CD4-positive, alpha-beta T cell treated with Interferon gamma for 1 hour (primary cell): ENCODE measurements around the gene MMRN1.

Experiments used
- DNase-seq: peaks from one replicate; pipeline ENCODE4 v3.0.0-alpha.2; 2020

MMRN1 gene, protein sequence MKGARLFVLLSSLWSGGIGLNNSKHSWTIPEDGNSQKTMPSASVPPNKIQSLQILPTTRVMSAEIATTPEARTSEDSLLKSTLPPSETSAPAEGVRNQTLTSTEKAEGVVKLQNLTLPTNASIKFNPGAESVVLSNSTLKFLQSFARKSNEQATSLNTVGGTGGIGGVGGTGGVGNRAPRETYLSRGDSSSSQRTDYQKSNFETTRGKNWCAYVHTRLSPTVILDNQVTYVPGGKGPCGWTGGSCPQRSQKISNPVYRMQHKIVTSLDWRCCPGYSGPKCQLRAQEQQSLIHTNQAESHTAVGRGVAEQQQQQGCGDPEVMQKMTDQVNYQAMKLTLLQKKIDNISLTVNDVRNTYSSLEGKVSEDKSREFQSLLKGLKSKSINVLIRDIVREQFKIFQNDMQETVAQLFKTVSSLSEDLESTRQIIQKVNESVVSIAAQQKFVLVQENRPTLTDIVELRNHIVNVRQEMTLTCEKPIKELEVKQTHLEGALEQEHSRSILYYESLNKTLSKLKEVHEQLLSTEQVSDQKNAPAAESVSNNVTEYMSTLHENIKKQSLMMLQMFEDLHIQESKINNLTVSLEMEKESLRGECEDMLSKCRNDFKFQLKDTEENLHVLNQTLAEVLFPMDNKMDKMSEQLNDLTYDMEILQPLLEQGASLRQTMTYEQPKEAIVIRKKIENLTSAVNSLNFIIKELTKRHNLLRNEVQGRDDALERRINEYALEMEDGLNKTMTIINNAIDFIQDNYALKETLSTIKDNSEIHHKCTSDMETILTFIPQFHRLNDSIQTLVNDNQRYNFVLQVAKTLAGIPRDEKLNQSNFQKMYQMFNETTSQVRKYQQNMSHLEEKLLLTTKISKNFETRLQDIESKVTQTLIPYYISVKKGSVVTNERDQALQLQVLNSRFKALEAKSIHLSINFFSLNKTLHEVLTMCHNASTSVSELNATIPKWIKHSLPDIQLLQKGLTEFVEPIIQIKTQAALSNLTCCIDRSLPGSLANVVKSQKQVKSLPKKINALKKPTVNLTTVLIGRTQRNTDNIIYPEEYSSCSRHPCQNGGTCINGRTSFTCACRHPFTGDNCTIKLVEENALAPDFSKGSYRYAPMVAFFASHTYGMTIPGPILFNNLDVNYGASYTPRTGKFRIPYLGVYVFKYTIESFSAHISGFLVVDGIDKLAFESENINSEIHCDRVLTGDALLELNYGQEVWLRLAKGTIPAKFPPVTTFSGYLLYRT

DNA sequence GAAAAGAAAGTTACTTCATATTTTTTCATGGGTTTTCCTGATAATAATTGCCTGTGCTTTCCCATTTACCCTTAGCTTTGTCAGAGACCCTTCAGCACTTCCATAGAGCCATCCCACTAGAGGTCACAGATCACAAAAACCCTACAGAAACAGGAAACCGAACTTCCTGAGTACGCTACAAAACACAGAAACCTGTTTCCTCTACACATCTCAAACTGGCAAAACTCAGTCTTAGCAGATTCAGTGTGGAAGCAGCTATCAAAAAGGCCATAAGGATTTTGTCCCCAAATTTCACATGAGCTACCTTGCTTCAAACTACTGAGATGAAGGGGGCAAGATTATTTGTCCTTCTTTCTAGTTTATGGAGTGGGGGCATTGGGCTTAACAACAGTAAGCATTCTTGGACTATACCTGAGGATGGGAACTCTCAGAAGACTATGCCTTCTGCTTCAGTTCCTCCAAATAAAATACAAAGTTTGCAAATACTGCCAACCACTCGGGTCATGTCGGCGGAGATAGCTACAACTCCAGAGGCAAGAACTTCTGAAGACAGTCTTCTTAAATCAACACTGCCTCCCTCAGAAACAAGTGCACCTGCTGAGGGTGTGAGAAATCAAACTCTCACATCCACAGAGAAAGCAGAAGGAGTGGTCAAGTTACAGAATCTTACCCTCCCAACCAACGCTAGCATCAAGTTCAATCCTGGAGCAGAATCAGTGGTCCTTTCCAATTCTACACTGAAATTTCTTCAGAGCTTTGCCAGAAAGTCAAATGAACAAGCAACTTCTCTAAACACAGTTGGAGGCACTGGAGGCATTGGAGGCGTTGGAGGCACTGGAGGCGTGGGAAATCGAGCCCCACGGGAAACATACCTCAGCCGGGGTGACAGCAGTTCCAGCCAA lies at the start of gene MMRN1:
Gene MMRN1, plus strand, starts transcription at position 206 of the 902 bp plus-strand sequence. Its CDS starts 118 bp downstream, at position 324.
- no peak for DNase-seq

DNA sequence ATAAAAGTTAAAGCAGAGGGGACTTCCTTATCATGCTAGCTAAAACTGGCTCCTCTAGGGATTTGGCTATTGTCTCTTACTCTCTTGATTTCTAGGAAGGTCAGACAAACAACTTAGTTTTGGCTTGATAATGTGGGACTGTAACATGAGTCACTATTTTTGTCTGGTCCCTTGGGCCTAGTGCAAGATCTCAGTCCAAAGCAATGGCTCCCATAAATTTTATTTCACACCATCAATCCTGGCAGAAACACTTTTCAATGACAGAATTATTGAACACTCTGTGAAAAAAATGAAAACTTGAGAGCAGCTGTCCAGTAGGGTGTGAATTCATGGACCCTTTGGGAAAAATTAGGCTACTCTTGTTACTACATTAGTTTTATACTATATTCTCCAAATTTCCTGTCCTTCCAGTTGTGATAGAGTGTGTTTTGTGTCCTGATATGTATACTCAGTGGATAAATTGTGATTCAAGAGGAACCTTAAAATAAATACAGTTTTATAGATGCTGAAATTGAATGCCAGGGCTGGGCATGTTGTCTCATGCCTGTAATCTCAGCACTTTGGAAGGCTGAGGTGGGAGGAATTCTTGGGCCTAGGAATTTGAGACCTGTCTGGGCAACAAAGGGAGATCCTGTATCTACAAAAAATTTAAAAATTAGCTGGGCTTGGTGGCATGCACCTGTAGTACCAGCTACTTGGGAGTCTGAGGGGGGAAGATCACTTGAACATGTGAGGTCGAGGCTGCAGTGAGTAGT lies 46.9 kb upstream of the MMRN1 start:
- DNase-seq: no peak

DNA sequence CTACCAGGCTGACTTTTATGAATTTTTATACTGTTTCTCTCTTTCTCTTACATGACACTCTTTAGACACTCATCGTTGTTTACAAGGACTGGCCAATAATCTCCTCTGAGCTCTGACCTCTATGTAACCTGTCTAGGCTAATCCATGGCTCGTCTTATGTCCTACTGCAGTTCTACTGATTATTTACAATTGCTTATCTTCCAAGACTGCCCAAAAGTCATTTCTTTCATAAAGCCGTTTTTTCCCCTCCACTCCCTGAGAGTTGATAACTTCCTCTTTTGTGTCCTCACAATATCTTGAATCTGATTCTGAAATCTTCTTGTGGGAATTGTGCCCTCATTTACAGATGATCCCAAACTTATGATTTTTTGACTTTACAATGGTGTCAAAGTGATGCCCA lies 39.4 kb upstream of the MMRN1 start:
- no peak for DNase-seq

DNA sequence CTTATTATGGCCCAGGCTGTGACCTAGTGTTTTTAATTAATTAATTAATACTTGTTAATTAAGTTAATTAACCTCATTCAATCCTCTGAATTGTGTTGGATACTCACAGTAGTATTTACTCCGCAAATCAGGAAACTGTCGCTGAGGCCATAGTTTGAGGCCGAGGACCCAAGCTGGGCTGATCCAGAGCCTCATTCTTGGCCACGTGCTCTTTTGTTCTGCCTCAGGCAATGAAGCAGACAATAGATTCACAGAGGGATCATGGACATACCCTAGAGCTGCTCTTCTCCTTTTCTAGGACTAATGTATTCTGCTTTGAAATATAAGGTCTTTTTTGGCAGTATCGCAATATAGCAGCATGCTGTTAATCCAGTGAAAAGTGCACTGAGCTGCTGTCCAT lies 33.7 kb upstream of the MMRN1 start:
- DNase-seq: no peak

DNA sequence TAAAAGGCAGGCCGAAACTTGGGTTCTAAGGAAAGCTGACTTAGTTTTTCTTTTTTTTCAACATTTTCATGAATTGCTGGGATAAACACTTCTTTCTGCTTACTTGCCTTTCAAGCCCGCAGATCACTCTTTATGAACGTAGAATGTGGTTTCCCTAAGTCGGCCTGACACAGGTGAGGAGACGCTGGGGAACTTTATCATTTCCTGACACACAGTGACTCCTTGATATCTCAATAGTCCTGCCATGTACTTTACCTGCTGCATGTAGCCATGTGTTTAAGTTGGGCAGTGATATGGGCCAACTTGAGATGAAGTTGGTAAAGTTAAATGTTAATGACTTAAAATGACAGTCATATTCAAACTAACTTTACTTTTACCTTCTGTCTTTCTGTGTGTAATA lies 31.1 kb upstream of the MMRN1 start:
- DNase-seq: no peak

DNA sequence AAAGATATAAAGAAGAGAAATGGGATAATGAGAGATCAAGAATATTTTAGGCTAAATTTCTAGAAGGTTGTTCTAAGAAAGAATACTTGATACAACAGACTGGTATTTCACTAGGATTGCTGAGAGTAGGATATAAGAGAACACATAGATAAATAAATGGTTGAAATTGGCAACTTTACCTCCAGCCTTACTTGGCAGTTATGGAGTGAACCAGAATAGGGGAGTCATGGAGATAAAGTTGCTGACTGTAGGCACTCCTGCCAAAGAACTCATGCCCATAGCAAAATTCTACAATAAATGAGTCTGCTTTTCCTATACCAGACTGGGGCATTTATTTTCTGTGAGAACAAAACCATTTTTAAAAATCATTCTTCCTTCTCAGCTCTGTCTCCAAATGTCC lies 26.4 kb upstream of the MMRN1 start:
- DNase-seq: no peak

DNA sequence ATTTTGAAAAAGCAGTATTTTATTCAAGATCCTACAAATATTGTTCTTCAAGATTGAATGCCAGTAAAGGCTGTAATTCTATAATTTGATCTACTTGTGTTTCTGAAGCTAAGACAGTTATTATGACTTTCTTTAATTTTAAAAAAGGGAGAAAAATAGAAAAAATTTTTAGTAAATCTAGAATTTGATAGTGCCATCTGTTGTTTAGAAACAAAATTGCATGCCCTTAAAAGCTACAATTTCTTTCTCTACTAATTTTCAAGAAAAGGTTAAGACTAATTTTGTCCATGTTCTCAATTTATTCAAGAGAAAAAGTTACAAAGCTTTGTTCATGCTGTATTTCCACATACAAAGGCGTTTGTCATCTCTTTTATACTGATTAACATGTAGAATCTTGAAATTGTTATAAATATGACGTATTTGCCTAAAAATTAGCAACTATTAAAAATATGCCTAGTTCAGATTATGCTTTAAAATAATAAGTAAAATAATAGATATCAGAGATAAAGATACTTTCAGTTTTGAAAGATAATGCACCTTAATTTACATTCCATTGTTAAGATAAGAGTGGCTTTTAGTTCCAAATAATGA lies 25.6 kb upstream of the MMRN1 start:
- no peak for DNase-seq

DNA sequence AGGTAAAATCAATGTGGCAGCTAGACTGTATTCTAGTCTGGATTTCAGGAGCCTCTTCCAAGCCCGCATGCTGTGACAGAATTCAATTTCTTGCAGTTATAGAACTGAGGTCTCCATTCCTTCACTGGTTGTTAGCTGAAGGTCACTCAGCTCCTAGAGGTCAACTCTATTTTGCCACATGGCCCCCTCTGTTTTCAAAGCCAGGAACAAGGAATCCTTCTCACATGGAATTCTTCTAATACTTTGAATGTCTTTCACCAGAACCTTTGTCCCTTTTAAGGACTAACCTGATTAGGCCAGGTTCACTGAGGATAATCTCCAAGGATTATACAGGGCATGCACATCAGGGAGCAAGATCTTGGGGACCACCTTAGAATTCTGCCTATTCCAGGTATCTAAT lies 23.4 kb upstream of the MMRN1 start:
- no peak for DNase-seq

DNA sequence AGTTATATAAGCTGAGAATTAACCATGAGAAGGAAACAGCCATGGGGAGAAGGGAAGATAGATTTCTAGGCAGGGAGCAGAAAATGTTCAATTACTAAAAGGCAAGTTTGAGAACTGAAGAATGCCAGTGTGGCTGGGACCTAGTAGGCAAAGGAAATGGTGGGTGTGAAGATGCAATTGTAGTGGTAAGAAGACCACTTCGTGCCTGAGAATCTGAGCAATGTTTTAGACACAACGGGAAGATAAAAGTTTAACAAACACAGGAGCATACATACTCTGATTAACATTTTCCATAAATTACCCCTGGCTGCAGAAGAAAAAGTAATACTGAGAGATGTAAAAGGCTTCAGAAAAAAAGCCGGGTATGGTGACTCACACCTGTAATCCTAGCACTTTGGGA lies 18.1 kb upstream of the MMRN1 start:
- DNase-seq: no peak

DNA sequence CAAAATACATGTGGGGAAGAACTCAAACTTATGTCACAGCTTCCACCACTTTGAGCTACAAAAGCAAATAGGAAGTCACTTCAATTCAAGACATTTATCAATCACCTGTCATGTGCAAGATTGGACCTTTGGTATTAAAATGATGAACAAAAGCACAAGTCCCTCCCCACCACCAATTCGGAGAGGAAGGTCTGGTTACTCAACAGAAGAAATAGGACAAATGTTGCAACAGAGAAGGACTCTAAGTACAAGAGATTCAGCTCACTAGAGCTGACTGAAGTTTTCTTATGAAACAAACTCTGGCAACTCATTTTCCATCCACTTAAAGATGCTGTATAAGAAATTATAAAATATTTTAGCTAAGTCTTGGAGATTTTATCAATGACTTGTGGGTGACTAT lies 16.0 kb upstream of the MMRN1 start:
- DNase-seq: no peak

DNA sequence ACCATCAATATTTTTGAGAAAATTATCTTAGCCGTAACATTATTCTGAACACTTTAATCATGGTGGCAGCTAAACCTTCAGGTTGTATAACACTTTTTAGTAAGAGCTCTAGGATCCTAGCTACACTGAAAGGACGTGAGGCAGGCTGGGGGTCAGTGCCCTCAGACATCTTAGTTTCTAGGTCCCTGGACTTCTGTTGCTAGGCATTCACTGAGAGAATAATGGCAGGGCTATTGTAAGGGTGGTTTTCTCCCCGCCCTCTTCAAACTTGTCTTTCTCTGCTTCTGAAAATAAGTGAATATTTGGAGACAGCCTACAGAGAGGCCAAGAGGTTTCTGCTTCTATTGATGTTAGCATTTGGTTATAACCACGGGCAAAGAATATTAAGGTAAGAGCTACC lies 15.4 kb upstream of the MMRN1 start:
- no peak for DNase-seq

DNA sequence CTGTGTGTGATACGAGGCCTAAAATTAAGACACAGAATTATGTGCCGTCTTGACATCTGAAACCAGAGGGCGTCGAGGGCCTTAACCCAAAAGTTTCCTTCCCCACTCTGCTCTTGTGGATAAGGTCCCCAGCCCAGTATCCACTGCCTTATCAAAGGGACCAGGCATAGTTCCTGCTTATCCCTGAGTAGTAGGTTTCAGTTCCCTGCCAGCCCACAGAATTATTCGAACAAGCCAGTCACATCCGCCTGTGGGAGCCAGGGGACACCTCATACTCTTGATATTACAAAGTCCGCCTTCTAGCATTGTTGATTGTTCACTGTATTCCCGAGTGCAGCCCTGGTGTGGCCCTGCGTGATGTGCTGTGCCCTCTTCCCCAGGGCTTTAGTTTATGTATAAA lies 5.4 kb upstream of the MMRN1 start:
- peak; percentile 11 for DNase-seq

DNA sequence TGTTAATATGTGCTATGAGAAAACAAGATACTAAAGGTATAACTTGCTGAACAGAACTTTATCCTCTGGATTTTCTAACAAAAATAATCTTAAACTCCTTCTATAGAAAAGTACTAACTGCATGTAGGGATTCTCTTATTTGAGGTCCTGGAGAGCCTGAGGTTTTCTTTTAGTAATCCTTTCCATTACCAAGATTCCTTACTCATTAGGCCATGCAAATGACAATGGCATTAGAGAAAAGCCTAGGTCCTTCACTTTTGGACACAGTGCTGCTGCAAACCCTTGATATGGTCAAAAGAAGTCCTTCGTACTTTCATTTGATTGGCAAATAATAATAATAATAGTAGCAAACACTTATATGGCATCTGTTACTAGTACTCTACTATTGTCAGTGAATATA lies 3.2 kb downstream of the MMRN1 start:
- no peak for DNase-seq

DNA sequence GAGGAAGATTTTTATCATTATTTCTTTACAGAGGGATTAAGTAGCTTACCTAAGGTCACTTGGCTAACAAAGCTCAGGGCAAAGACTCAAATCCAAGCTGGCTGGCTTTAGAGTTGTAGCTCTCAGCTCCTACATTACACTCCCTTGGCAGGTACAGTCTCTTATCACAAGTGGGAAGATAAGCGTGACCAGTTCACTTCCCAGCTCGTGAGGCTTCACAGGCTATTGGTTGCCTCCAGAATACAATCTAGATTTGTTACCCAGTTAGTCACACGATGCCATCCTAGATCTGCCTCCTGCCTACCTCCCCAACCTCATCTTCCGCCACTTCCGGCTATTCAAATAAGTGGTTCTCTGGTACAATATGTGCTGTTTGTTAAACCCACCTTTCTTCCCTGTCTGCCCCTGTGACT lies 3.7 kb downstream of the MMRN1 start:
- no peak for DNase-seq

DNA sequence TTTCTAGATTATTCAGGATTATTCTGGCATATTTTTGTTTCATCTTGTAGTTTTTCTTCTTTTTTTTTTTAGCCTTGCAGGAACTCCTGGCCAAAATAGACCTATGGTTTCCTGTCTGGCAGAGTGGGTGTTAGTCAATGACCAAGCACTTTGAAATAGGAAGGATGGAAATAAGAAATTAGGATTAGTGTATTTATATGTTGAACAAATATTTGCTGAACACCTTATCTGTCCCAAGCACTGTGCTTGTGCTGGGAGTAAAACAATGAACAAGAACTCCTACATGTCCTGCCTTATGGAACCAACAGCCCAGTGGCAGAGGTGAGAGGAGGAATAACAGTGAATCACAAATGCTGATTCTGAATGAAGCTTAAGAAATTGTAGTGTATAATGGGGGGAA lies 4.5 kb downstream of the MMRN1 start:
- DNase-seq: no peak

DNA sequence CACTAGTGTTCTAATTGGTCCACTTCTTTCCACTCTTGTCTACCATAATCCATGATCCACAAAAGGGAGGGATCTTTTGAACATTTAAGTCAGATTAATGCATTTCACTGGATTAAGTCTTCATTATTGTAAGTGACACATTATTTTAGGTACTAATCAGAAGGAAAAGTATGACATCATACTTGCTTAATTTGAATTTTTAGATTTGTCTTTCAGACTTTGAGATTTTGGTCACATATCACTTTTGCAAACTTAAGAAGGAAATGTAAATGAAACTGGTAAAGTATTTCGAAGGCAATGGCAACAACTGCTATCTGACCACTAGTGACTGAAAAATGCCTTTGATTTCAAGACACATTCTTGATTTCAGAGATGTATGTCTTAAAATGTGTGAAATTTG lies 5.2 kb downstream of the MMRN1 start:
- DNase-seq: no peak

DNA sequence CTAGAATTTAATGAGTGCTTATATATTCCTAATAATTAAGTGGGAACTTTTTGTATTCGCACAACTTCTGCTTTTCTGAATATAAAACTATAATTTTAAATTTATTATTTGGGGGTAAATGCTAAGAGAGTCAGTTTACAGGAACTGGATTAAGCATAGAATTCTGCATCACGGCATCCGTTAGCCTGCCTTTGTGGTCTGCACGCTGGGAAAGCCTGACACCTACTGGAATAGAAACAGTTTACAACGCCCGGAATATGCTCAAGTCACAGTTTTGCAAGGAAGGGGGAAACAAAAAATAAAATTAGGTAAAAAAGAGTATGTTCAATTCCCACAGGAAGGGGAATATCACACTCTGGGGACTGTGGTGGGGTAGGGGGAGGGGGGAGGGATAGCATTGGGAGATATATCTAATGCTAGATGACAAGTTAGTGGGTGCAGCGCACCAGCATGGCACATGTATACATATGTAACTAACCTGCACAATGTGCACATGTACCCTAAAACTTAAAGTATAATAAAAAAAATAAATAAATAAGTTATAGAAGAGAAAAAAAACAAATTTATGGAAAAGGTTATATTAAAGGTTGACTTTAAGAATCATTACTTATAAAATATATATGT lies 7.3 kb downstream of the MMRN1 start:
- peak; percentile 38 for DNase-seq

DNA sequence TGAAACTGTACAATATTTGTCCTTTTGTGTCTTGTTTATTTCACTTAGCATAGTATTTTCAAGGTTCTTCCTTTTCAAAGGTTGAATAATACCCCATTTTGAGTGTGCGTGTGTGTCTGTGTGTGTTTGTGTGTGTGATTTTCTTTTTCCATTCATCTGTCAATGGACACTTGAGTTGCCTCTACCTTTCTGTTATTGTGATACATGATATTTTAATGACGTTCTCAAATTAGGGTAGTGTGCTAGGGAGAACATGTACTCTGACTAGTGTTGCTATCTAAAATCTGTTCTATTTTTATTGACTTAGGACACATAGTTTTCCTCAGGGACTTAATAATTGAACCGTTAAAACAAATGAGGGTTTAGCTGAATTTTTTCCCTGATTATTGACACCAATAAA lies 9.9 kb downstream of the MMRN1 start:
- DNase-seq: no peak

DNA sequence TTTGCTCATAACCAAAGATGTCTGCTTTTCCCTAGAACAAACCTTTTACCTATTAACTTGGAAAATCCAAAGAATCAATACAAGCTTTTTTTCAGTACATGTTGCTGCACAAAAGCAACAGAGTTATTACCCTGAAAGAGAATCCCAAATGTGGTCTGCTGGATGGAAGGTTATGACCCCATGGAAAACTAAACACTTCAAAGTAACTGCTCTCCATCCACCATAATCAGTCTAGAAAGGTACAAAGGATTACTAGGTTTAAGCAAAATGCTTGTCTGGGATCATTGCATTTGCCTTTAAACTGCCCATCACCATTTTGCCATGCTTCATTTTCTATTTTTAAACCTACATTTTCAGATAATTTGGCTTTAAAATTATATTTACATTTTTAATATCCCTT lies 11.7 kb downstream of the MMRN1 start:
- no peak for DNase-seq

DNA sequence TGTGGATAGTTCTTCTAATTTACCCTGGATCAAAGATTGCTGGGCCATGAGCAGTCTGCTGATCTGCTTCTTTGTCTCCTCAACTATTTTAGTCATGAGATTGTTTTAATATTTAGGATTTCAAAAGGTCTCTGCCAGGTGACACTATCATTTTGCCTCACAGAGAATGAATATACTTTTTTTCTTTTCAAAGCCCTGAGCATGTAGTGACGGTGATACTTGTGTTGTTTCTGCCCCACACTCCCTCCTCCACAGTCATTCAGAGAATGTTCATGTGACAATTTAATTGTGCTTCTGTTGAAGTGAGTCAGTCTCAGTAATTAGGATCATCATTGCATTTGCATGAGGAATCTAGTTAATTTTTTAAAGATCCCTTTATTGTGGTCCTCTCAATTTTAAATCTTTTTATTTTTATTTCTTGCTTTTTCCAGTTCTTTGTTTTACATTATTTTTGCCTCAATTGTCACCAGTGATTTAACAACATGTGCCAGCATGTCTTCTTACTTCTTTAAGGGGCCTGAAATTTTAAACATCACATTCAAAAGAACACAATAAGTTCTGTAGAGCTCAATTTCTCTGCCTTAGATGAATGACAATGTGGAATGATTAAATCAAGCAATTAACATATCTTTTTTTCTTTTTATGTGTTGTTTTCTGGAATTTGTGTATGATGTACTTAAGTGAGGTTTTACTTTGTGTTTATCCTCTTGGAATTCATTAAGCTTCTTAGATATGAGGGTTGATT lies 12.3 kb downstream of the MMRN1 start:
- no peak for DNase-seq
